HCT116 (cell line): ENCODE data around the gene SPCS2. TPM values are rescaled to one million over a fixed set of nuclear protein-coding genes. Genes with fewer than 3 reads are reported as not detected.

Source experiments
- ATAC-seq: fragments of 200-7000 bp; cut with Tn5 transposase; 2 replicates; pipeline ENCODE4 v1.9.1; 2020; ENCODE audit warnings: mild to moderate bottlenecking, moderate library complexity
- BruUV-seq: library from RNA; stranded (reverse); fragments of 400-500 nt; replicated peaks from 2 replicates; lab custom pipeline; 2021; lab: Mats Ljungman, UMichigan
- CTCF ChIA-PET: fragments of 300-600 bp; sonication (Branson Sonifier 250); formaldehyde crosslinking; loops from one replicate; lab custom pipeline; 2021; ENCODE audit warnings: antibody characterized with exemption; lab: Charles Lee
- POLR2A ChIA-PET: fragments of 300-600, 350-600 bp; sonication (Branson Sonifier 250); formaldehyde crosslinking; loops from one replicate; lab custom pipeline; 2021; ENCODE audit warnings: antibody characterized with exemption; lab: Charles Lee
- RAD21 ChIA-PET, 2 experiments: fragments of 300-600 bp; sonication (Branson Sonifier 250); formaldehyde crosslinking; loops; one replicate each; lab custom pipeline; 2023; ENCODE audit warnings: low total read pairs in 2 of 2; ENCODE audit not compliant: uncharacterized antibody in 2 of 2, unreplicated experiment in 2 of 2, low non-redundant PET in 1 of 2; lab: Charles Lee
- DNase-seq: peaks from one replicate; pipeline ENCODE4 v3.0.0-alpha.2; 2010; ENCODE audit warnings: low read depth, low spot score
- H2AFZ ChIP-seq: fragments of 200-600 bp; shearing (Covaris generic), sonication (generic); 2 replicates; pipeline ENCODE4 v1.6.1; 2017; ENCODE audit warnings: low read depth, mixed run types, mixed read lengths, antibody characterized with exemption, low read length; ENCODE audit not compliant: poor library complexity, severe bottlenecking
- H3K27ac ChIP-seq: 2 replicates; pipeline ENCODE4 v1.5.1; 2012; ENCODE audit warnings: low read depth, low read length
- H3K27me3 ChIP-seq: fragments of 200-600 bp; sonication (generic); 2 replicates; pipeline ENCODE4 v1.6.1; 2016; ENCODE audit warnings: mixed run types, low read length, mixed read lengths; ENCODE audit not compliant: insufficient read depth
- H3K36me3 ChIP-seq, 2 experiments: fragments of 200-500 bp in 1 of 2; fragments of 200-600 bp in 1 of 2; sonication (Bioruptor generic) in 1 of 2; sonication (generic) in 1 of 2; 2 replicates each; pipeline versions ENCODE4 v1.5.1 to v1.6.1; 2014 to 2016; ENCODE audit warnings: low read length in 2 of 2, inconsistent platforms in 1 of 2, mixed read lengths in 1 of 2, mixed run types in 1 of 2; ENCODE audit not compliant: insufficient read depth in 2 of 2, control insufficient read depth in 1 of 2
- H3K4me1 ChIP-seq, 2 experiments: fragments of 200-600 bp in 1 of 2; sonication (generic) in 1 of 2; 2 replicates each; pipeline versions ENCODE4 v1.5.1 to v1.6.1; 2012 to 2017; ENCODE audit warnings: low read length in 2 of 2, inconsistent platforms in 1 of 2, mild to moderate bottlenecking in 1 of 2, mixed read lengths in 1 of 2, mixed run types in 1 of 2, moderate library complexity in 1 of 2; ENCODE audit not compliant: insufficient read depth in 2 of 2, control insufficient read depth in 1 of 2
- H3K4me2 ChIP-seq: fragments of 200-600 bp; sonication (generic); 2 replicates; pipeline ENCODE4 v1.6.1; 2017; ENCODE audit warnings: mixed run types, low read length, mixed read lengths
- H3K4me3 ChIP-seq, 2 experiments: fragments of 200-600 bp in 1 of 2; sonication (generic) in 1 of 2; replicated peaks in 1 of 2; 2 replicates each; pipeline ENCODE4 v1.5.1; 2011 to 2016; ENCODE audit warnings: low read length in 2 of 2, control low read depth in 1 of 2, low read depth in 1 of 2, mild to moderate bottlenecking in 1 of 2, mixed read lengths in 1 of 2, mixed run types in 1 of 2
- H3K79me2 ChIP-seq: fragments of 200-600 bp; sonication (generic); 2 replicates; pipeline ENCODE4 v1.6.1; 2017; ENCODE audit warnings: mild to moderate bottlenecking, mixed run types, low read length, moderate library complexity, mixed read lengths; ENCODE audit not compliant: insufficient read depth
- H3K9ac ChIP-seq: fragments of 200-600 bp; sonication (generic); 2 replicates; pipeline ENCODE4 v1.6.1; 2016; ENCODE audit warnings: low read length, mixed read lengths
- H3K9me2 ChIP-seq: fragments of 200-600 bp; sonication (generic), shearing (Covaris generic); 2 replicates; pipeline ENCODE4 v1.6.1; 2017; ENCODE audit warnings: mixed run types, mild to moderate bottlenecking, moderate library complexity; ENCODE audit not compliant: insufficient read depth
- H3K9me3 ChIP-seq, 2 experiments: fragments of 200-500 bp in 1 of 2; fragments of 200-600 bp in 1 of 2; sonication (Bioruptor generic) in 1 of 2; sonication (generic) in 1 of 2; 2 replicates each; pipeline ENCODE4 v1.6.1; 2014 to 2017; ENCODE audit warnings: low read length in 2 of 2, mixed read lengths in 2 of 2, inconsistent platforms in 1 of 2, low read depth in 1 of 2, mild to moderate bottlenecking in 1 of 2, mixed run types in 1 of 2, moderate library complexity in 1 of 2; ENCODE audit not compliant: control insufficient read depth in 1 of 2, insufficient read depth in 1 of 2
- H4K20me1 ChIP-seq: fragments of 200-600 bp; sonication (generic), shearing (Covaris generic); 2 replicates; pipeline ENCODE4 v1.6.1; 2017; ENCODE audit warnings: mixed run types, mild to moderate bottlenecking, moderate library complexity; ENCODE audit not compliant: insufficient read depth
- CEBPB ChIP-seq: IDR thresholded peaks from 2 replicates; pipeline ENCODE4 v1.6.1; 2012; ENCODE audit warnings: low read depth
- EGR1 ChIP-seq: IDR thresholded peaks from 2 replicates; pipeline ENCODE4 v1.6.1; 2012; ENCODE audit warnings: low read depth
- ELF1 ChIP-seq: IDR thresholded peaks from 2 replicates; pipeline ENCODE4 v1.6.1; 2012; ENCODE audit warnings: low read depth, borderline replicate concordance
- JUND ChIP-seq: IDR thresholded peaks from 2 replicates; pipeline ENCODE4 v1.6.1; 2012
- POLR2AphosphoS5 ChIP-seq: IDR thresholded peaks from 2 replicates; pipeline ENCODE4 v1.6.1; 2011; ENCODE audit warnings: mild to moderate bottlenecking, low read depth, low read length, moderate library complexity
- REST ChIP-seq: IDR thresholded peaks from 2 replicates; pipeline ENCODE4 v1.6.1; 2012; ENCODE audit warnings: low read depth
- SIN3A ChIP-seq: IDR thresholded peaks from 2 replicates; pipeline ENCODE4 v1.6.1; 2012; ENCODE audit warnings: low read depth
- SP1 ChIP-seq: IDR thresholded peaks from 2 replicates; pipeline ENCODE4 v1.6.1; 2012; ENCODE audit warnings: low read depth
- SRF ChIP-seq: IDR thresholded peaks from 2 replicates; pipeline ENCODE4 v1.6.1; 2012; ENCODE audit warnings: low read depth
- YY1 ChIP-seq: IDR thresholded peaks from 2 replicates; pipeline ENCODE4 v1.6.1; 2011; ENCODE audit warnings: low read length, low read depth, moderate library complexity, mild to moderate bottlenecking; ENCODE audit not compliant: insufficient replicate concordance; ENCODE audit errors: extremely low read depth
- ZFX ChIP-seq: fragments of 450-650 bp; IDR thresholded peaks from 2 replicates; pipeline ENCODE4 v1.6.1; 2017
- ZNF274 ChIP-seq: fragments of 200-500 bp; sonication (Bioruptor generic); IDR thresholded peaks from 2 replicates; pipeline ENCODE4 v1.6.1; 2014; ENCODE audit warnings: mild to moderate bottlenecking, low read depth, low read length, inconsistent platforms
- intact Hi-C: fragments of 100-400 bp; cut with micrococcal nuclease; formaldehyde crosslinking; loops from 2 replicates; pipeline ENCODE4 v1.10.0; 2022
- total RNA-seq: library from RNA; stranded (reverse); gene quantifications from one replicate; pipeline ENCODE4 v1.2.1, GENCODE V29; 2021; ENCODE audit not compliant: unreplicated experiment

The SPCS2 gene
- total RNA-seq, 1 experiment from 2014 or later = 133 TPM

DNA sequence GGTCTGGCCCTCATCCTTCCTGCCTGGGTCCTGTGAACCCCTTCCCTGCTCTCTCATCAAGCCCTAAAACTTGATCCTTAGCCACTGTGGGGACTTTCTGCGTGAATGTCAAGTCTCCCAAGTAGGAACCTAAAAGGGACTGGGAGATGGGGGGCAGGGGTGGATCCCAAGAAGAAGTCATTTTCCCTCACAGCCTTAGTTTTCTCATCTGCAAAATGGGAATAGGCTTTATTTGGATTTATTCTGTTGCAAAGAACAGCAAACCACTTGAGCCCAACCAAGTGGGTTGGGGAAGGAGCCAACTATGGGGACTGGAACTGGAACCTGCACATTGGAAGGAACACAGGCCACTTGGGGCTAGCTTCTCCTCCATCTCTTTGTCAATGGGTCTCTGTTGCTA is 76.5 kb downstream of the SPCS2 start:
- Histone ChIP-seq H3K36me3 (no peaks in the 10 kb centered on the region), H3K27me3 (no peaks in the 10 kb centered on the region), H3K79me2 (no peaks in the 10 kb centered on the region), H3K4me1 (no peaks in the 10 kb centered on the region), H3K9me3 (no peaks in the 10 kb centered on the region), H3K9ac (no peak overlapping the region), H3K4me2 (no peak overlapping the region), H3K9me2 (no peaks in the 10 kb centered on the region), H3K27ac (no peak overlapping the region), H2AFZ (no peak overlapping the region), H3K4me3 (no peak overlapping the region), H4K20me1 (no peaks in the 10 kb centered on the region)
- ChIA-PET POLR2A (no interaction called here), RAD21 (no interaction called here), CTCF (interaction anchor here (2.9 to 5.6 kb wide), 3 partner anchors 10 to 222 kb away, joined by 13 to 79 read pairs (median 69); no protein-coding TSS in a partner anchor)
- ATAC-seq (no peak), DNase-seq (no peak)
- intact Hi-C loops = no loop called here
- no TSS peak for BruUV-seq
- TF ChIP-seq CEBPB (no peak), SP1 (no peak), ZNF274 (no peak)

DNA sequence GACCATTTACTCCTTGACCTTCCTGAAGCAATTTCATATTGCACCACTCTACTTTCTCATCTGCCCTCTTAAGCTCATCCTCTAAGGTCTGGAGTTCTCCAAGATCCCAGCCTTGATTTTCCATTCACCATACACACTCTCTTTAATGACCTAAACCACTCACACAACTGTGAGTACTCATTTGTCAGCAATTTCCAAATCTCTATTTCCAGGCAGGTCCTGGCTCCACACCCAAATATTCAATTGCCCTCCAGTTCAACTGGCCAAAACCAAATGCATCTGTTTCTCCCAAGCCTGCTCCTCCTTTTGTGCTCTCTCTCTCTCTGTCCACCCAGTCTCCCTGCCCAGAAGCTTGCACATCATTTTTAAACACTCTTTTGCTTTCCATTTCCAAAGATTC is 79.3 kb downstream of the SPCS2 start:
- H4K20me1 ChIP-seq = no peaks in the 10 kb centered on the region
- ChIA-PET POLR2A (no interaction called here), RAD21 (no interaction called here), CTCF (no interaction called here)
- ATAC-seq = no peak
- H3K36me3 ChIP-seq = no peaks in the 10 kb centered on the region
- no TSS peak for BruUV-seq
- intact Hi-C loops = no loop called here
- H3K4me3 ChIP-seq = no peak overlapping the region
- no peak for DNase-seq
- no peaks in the 10 kb centered on the region for H3K27me3 ChIP-seq
- TF ChIP-seq YY1 (no peak), CEBPB (no peak), SIN3A (no peak), ELF1 (no peak), ZNF274 (no peak), REST (no peak), EGR1 (no peak), ZFX (no peak), POLR2AphosphoS5 (no peak), SRF (no peak), JUND (no peak)
- H3K4me1 ChIP-seq = peaks cover 0 to 11% of the 10 kb centered on the region in 2 experiments; a peak in 2 of 4 replicates
- no peak overlapping the region for H3K9ac ChIP-seq
- H3K9me3 ChIP-seq = no peaks in the 10 kb centered on the region
- H3K27ac ChIP-seq = no peak overlapping the region
- H3K9me2 ChIP-seq = no peaks in the 10 kb centered on the region
- H3K4me2 ChIP-seq = no peak overlapping the region
- no peak overlapping the region for H2AFZ ChIP-seq
- no peaks in the 10 kb centered on the region for H3K79me2 ChIP-seq
